OCI-LY3 (cell line): ENCODE measurements around the gene SCP2.

Experiments
- H2AFZ ChIP-seq: fragments of 200-600, 300-600 bp; shearing (Covaris generic); 2 replicates; pipeline ENCODE4 v1.6.0; 2014; ENCODE audit warnings: antibody characterized with exemption, low read depth, low read length
- H3K27ac ChIP-seq: fragments of 200-600, 300-600 bp; sonication (generic); 2 replicates; pipeline ENCODE4 v1.5.1; 2014; ENCODE audit warnings: mild to moderate bottlenecking, low read length, moderate library complexity, mixed read lengths
- H3K27me3 ChIP-seq: fragments of 200-600, 300-600 bp; sonication (generic); 2 replicates; pipeline ENCODE4 v1.6.1; 2014; ENCODE audit warnings: low read depth, low read length, mixed read lengths
- H3K36me3 ChIP-seq: fragments of 200-600, 300-600 bp; sonication (generic); replicated peaks from 2 replicates; pipeline ENCODE3; 2014; ENCODE audit warnings: low read depth, low read length, mixed read lengths
- H3K4me1 ChIP-seq: fragments of 300-600, 200-600 bp; sonication (generic); 2 replicates; pipeline ENCODE4 v1.6.1; 2014; ENCODE audit warnings: low read length, mixed read lengths
- H3K4me2 ChIP-seq: fragments of 200-600, 300-600 bp; sonication (generic); 2 replicates; pipeline ENCODE4 v1.6.1; 2014; ENCODE audit warnings: low read length, mixed read lengths
- H3K4me3 ChIP-seq: fragments of 300-600, 200-600 bp; sonication (generic); 2 replicates; pipeline ENCODE4 v1.5.1; 2014; ENCODE audit warnings: antibody characterized with exemption, mild to moderate bottlenecking, low read length, moderate library complexity
- H3K79me2 ChIP-seq: fragments of 300-600, 200-600 bp; shearing (Covaris generic); 2 replicates; pipeline ENCODE4 v1.6.1; 2014; ENCODE audit warnings: mild to moderate bottlenecking, low read length, mixed read lengths
- H3K9ac ChIP-seq: fragments of 300-600, 200-600 bp; shearing (Covaris generic); 2 replicates; pipeline ENCODE4 v1.6.0; 2014; ENCODE audit warnings: mild to moderate bottlenecking, low read length, moderate library complexity
- H3K9me3 ChIP-seq: fragments of 200-600, 300-600 bp; shearing (Covaris generic); 2 replicates; pipeline ENCODE4 v1.6.1; 2014; ENCODE audit warnings: low read length, mixed read lengths; ENCODE audit not compliant: insufficient read depth
- H4K20me1 ChIP-seq: fragments of 200-600, 300-600 bp; sonication (generic); 2 replicates; pipeline ENCODE4 v1.6.1; 2016; ENCODE audit warnings: low read length, mixed read lengths; ENCODE audit not compliant: insufficient read depth
- EZH2phosphoT487 ChIP-seq: fragments of 200-600 bp; shearing (Covaris generic); IDR thresholded peaks from 2 replicates; pipeline ENCODE4 v1.6.1; 2018; ENCODE audit warnings: antibody characterized with exemption, mixed run types, low read depth
- TF ChIP-seq, protein P1 (sequence below): fragments of 200-600, 300-600 bp; sonication (generic); IDR thresholded peaks from 2 replicates; pipeline ENCODE4 v1.5.1; 2014; ENCODE audit warnings: antibody characterized with exemption, low read length, low read depth

Gene SCP2

DNA sequence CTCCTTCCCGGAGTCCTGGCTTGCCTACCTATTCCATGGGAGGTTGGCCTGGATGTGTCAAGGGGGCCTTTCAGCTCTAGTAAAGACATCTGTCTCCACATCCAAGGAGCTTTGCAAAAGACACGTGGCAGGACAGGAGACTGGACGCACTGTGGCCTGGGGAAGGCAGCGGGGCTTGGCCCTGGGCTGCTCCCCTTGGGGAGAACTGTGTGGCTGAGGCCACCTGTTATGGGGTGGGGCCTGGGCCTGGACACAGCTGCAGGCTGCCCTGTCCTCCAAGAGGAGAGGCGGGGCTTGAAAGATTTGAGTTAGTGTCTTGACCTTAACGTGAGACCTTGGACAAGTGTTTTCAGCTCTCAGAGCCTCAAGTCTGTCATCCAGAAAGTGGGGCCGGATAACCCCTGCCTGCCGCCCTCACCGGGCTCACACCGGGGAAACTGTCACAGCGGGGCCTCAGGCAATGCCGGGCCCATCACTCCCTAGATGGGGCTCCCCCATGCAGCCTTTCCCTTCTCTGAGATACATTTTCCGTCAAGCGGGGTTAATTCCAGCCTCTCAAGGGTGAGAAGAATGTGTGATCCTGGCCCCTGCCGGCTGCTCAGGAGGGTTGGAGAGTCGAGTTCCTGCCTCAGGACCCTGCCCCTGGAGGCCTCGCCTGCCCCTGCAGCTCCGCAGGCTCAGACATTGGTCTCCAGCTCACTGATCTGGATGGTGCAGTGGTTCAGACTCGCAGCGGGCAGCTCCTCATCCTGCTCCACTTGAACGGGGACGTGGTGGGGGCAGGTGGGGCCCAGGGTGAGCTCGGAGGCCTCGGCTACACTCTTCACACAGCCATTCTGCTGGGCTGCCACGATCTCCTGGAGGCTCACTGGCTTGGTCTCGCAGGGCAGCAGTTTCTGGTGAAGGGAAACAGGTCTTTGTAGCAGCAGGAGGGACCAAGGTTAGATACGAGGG lies 160.5 kb downstream of the SCP2 start:
- no peaks in the 10 kb centered on the region for H4K20me1 ChIP-seq
- H2AFZ ChIP-seq: no peak overlapping the region
- no peaks in the 10 kb centered on the region for H3K9me3 ChIP-seq
- no peaks in the 10 kb centered on the region for H3K36me3 ChIP-seq
- no peaks in the 10 kb centered on the region for H3K79me2 ChIP-seq
- no peak overlapping the region for H3K4me3 ChIP-seq
- H3K27ac ChIP-seq: no peak overlapping the region
- H3K27me3 ChIP-seq: no peaks in the 10 kb centered on the region
- no peak overlapping the region for H3K4me2 ChIP-seq
- TF ChIP-seq EZH2phosphoT487: no peak
- no peak overlapping the region for H3K9ac ChIP-seq
- H3K4me1 ChIP-seq: no peaks in the 10 kb centered on the region

DNA sequence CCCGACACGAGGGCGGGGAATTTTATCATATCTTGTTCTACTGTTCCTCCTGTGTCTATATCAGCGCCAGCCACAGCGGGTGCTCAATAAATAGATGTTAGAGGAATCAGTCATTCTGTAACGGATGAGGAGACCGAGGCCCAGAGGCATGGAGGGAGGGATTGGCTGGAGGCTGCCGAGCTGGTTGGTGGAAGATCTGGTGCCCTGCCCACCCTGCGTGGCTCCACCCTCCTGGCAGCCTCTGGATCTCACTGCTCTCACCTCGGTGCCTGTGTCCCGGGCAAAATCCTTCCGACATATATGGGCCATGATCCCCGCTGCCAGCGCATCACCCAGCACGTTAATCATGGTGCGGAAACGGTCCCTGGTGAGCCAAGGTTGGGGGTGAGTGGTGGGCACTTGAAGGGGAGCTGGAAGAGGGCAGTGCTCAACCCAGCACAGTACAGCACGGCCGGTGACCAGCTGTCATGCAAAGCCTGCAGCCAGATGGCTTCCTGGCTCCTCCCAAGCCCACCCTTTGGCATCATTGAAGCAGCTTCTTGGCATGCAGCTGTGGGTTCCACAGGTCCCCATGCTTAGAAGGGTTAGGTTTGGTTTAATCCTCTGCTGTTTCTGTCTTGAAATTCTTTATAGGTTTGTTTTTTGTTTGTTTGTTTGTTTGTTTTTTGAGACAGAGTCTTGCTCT lies 161.7 kb downstream of the SCP2 start:
- Histone ChIP-seq H3K4me3 (no peak overlapping the region), H3K27me3 (no peaks in the 10 kb centered on the region), H2AFZ (no peak overlapping the region), H3K9ac (no peak overlapping the region), H3K9me3 (no peaks in the 10 kb centered on the region), H3K79me2 (no peaks in the 10 kb centered on the region), H3K27ac (no peak overlapping the region), H3K4me1 (no peaks in the 10 kb centered on the region), H3K36me3 (no peaks in the 10 kb centered on the region), H3K4me2 (no peak overlapping the region), H4K20me1 (no peaks in the 10 kb centered on the region)
- TF ChIP-seq EZH2phosphoT487: no peak
- TF ChIP-seq, protein P1, sequence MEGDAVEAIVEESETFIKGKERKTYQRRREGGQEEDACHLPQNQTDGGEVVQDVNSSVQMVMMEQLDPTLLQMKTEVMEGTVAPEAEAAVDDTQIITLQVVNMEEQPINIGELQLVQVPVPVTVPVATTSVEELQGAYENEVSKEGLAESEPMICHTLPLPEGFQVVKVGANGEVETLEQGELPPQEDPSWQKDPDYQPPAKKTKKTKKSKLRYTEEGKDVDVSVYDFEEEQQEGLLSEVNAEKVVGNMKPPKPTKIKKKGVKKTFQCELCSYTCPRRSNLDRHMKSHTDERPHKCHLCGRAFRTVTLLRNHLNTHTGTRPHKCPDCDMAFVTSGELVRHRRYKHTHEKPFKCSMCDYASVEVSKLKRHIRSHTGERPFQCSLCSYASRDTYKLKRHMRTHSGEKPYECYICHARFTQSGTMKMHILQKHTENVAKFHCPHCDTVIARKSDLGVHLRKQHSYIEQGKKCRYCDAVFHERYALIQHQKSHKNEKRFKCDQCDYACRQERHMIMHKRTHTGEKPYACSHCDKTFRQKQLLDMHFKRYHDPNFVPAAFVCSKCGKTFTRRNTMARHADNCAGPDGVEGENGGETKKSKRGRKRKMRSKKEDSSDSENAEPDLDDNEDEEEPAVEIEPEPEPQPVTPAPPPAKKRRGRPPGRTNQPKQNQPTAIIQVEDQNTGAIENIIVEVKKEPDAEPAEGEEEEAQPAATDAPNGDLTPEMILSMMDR: no peak

DNA sequence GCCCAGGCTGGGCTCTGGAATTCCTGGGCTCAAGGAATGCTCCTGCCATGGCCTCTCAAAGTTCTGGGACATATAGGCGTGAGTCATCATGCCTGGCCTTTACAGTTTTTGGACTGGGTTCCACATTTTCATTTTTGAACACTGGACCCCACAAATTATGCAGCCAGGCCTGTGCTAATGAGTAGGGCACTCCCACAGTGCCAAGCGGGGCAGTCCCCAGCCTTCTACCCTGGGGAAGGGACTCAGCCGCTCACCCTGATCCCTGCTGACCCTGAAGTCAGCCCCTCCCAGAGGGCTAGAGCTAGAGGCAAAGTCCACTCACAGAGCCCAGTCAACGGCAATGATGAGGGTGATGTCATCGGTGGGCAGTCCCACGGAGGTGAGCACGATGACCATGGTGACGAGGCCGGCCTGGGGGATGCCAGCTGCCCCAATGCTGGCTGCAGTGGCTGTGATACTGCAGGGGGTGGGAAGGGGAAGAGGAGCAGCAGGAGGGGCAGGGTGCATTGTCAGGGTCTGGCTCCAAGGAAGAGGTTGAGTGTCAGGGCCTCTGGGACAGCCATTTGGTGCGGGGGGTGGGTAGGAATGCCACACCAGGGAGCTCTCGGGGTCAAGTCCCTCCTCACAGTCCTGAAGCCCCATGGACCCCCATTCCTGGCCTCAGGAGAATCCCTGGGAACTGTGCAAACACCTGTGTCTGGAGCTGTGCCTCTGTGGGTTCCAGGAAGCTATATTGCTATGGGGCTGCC lies 162.6 kb downstream of the SCP2 start:
- H3K9ac ChIP-seq: no peak overlapping the region
- H3K4me2 ChIP-seq: no peak overlapping the region
- H3K4me3 ChIP-seq: no peak overlapping the region
- no peaks in the 10 kb centered on the region for H3K36me3 ChIP-seq
- no peak for TF ChIP-seq EZH2phosphoT487
- TF ChIP-seq, protein P1: no peak
- no peaks in the 10 kb centered on the region for H3K4me1 ChIP-seq
- H3K27me3 ChIP-seq: no peaks in the 10 kb centered on the region
- no peak overlapping the region for H2AFZ ChIP-seq
- H4K20me1 ChIP-seq: no peaks in the 10 kb centered on the region
- no peak overlapping the region for H3K27ac ChIP-seq
- H3K9me3 ChIP-seq: no peaks in the 10 kb centered on the region
- no peaks in the 10 kb centered on the region for H3K79me2 ChIP-seq

DNA sequence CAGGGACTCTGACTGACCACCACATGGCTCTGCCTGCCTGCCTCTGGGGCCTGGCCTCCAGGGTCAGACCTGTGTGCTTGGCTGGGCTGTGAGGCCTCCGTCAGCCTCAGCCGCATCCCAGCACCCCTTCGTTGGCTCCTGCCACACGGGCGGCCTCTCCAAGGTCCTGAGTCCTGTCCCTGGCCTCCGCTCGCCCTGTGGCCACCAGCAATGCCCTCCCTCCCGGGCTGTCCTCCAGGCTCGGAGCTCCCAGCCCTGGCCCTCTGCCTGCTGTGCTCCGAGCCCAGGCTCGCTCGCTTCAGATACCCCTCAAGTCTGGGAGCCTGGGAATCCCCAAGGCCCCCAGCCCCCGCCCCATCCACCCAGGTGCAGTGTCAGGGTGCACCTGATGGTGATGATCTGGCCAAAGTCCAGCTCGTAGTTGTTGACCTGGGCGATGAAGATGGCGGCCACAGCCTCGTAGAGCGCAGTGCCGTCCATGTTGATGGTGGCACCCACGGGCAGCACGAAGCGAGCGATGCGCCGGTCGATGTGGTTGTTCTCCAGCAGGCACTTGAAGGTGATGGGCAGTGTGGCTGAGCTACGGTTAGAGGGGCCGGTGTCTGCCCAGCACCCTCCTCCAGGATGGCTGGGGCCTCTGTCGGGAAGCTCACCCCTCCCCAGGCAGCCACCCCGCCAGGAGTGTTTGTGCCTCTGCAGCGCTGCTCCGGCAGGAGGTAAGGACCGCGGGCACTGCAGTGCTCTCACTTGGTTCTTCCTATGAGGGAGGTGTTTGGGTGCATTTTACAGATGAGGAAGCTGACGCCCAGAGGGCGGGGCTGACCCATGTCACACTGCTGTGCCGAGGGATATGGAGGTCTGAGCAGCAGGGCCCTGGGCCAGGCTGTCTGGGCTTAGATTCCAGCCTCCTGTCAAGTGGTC lies 163.4 kb downstream of the SCP2 start:
- no peak for TF ChIP-seq EZH2phosphoT487
- TF ChIP-seq, protein P1: no peak
- H3K27ac ChIP-seq: no peak overlapping the region
- no peak overlapping the region for H3K9ac ChIP-seq
- H3K79me2 ChIP-seq: no peaks in the 10 kb centered on the region
- H3K9me3 ChIP-seq: no peaks in the 10 kb centered on the region
- H3K4me3 ChIP-seq: no peak overlapping the region
- no peaks in the 10 kb centered on the region for H3K27me3 ChIP-seq
- H3K4me1 ChIP-seq: no peaks in the 10 kb centered on the region
- no peaks in the 10 kb centered on the region for H3K36me3 ChIP-seq
- no peaks in the 10 kb centered on the region for H4K20me1 ChIP-seq
- H3K4me2 ChIP-seq: no peak overlapping the region
- H2AFZ ChIP-seq: no peak overlapping the region
